IPS-15b (cell line): Measurements from ENCODE around the gene ULK4.
"Not testable (repeated sequence)": the region's sequence is repeated elsewhere in the genome, so short reads cannot be mapped to it uniquely, and the experiment has no call there.

ENCODE experiments used
- H3K27me3 ChIP-seq: one replicate; pipeline ENCODE4 v1.6.1; 2013; ENCODE audit warnings: low read length; ENCODE audit not compliant: control insufficient read depth, insufficient read depth
- H3K36me3 ChIP-seq: one replicate; pipeline ENCODE4 v1.6.1; 2013; ENCODE audit warnings: low read length; ENCODE audit not compliant: control insufficient read depth, insufficient read depth
- H3K4me1 ChIP-seq: one replicate; pipeline ENCODE4 v1.6.1; 2013; ENCODE audit warnings: mild to moderate bottlenecking, low read length; ENCODE audit not compliant: control insufficient read depth, insufficient read depth
- H3K4me3 ChIP-seq: one replicate; pipeline ENCODE4 v1.5.1; 2013; ENCODE audit warnings: low read depth, low read length
- H3K9ac ChIP-seq: one replicate; pipeline ENCODE4 v1.6.1; 2013; ENCODE audit warnings: low read depth, mild to moderate bottlenecking, low read length
- H3K9me3 ChIP-seq: one replicate; pipeline ENCODE4 v1.6.1; 2013; ENCODE audit warnings: mild to moderate bottlenecking, low read length; ENCODE audit not compliant: control insufficient read depth, insufficient read depth

Gene ULK4

DNA sequence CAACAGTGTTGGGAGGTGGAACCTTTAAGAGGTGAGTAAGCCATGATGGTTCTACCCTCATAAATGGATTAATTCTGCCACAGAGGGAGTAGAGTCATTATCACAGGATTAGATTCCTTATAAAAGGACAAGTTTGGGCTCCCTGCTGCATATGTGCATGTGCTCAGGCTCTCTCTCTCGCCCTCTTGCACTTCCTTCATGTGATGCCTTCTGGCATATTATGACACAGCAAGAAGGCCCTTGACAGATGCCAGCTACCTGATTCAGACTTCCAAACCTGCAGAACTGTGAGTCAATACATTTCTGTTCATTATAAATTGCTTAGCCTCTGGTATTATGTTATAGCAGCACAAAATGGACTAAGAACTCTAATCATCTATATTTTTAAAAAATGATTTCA lies 557.3 kb downstream of the ULK4 start:
- Histone ChIP-seq H3K9me3 (no peaks in the 10 kb centered on the region), H3K4me1 (no peaks in the 10 kb centered on the region), H3K9ac (no peak overlapping the region), H3K27me3 (no peaks in the 10 kb centered on the region), H3K36me3 (no peaks in the 10 kb centered on the region), H3K4me3 (no peak overlapping the region)

DNA sequence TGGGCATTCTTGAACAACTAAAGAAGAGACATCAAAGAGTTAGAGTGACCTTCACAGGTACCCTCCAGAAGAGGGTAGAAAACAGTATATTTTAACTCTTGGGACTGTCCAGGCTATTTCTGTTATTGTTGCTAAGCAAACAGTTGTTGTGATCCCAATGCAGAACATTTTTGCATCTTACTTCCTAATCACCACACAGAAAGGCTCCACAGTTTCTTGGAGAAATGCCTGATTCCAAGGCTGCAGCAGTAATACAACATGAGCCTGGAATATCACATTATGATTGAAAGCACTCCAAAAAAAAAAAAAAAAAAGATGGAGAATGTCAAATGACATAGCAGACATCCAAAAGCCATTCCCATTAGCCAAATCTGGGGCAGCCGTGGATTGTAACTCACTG lies 567.0 kb downstream of the ULK4 start:
- no peaks in the 10 kb centered on the region for H3K27me3 ChIP-seq

DNA sequence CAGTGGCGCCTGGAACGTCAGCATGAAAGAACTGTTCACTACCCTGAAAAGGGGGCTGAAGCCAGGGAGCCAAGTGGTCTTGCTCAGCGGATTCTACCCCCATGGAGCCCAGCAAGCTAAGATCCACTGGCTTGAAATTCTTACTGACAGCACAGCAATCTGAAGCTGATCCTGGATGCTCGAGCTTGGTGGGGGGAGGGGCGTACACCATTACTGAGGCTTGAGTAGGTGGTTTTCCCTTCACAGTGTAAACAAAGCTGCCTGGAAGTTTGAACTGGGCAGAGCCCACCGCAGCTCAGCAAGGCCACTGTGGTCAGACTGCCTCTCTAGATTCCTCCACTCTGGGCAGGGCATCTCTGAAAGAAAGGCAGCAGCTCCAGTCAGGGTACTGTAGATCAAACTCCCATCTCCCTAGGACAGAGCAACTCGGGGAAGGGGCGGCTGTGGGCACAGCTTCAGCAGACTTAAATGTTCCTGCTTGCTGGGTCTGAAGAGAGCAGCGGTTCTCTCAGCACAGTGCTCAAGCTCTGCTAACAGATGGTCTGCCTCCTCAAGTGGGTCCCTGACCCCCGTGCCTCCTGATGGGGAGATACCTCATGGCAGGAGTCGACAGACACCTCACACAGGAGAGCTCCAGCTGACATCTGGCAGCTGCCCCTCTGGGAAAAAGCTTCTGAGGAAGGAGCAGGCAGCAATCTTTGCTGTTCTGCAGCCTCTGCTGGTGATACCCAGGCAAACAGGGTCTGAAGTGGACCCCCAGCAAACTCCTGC lies 591.0 kb downstream of the ULK4 start:
- H3K36me3 ChIP-seq, H3K9me3 ChIP-seq, H3K4me3 ChIP-seq, H3K27me3 ChIP-seq, H3K9ac ChIP-seq: not testable (repeated sequence)
- H3K4me1 ChIP-seq: peaks cover 15% of the 10 kb centered on the region

More for the DNA sequence above, 567.0 kb downstream of the ULK4 start:
- no peaks in the 10 kb centered on the region for H3K36me3 ChIP-seq
- no peaks in the 10 kb centered on the region for H3K4me1 ChIP-seq
- no peak overlapping the region for H3K9ac ChIP-seq
- H3K9me3 ChIP-seq: no peaks in the 10 kb centered on the region
- H3K4me3 ChIP-seq: no peak overlapping the region

DNA sequence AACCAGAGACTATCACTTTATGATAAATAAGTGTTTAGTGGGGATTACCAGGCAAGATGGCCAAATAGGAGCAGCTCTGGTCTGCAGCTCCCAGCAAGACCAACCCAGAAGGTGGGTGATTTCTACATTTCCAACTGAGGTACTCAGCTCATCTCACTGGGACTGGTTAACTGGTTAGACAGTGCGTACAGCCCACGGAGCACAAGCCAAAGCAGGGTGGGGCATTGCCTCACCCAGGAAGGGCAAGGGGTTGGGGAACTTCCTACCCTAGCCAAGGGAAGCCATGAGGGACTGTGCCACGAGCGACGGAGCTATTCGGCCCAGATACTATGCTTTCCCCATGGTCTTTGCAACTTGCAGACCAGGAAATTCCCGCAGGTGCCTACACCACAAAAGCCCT lies 591.6 kb downstream of the ULK4 start:
- H3K9me3 ChIP-seq: no peaks in the 10 kb centered on the region
- H3K4me3 ChIP-seq: no peak overlapping the region
- no peaks in the 10 kb centered on the region for H3K36me3 ChIP-seq
- H3K9ac ChIP-seq: no peak overlapping the region
- no peaks in the 10 kb centered on the region for H3K27me3 ChIP-seq
- peaks cover 22% of the 10 kb centered on the region for H3K4me1 ChIP-seq

DNA sequence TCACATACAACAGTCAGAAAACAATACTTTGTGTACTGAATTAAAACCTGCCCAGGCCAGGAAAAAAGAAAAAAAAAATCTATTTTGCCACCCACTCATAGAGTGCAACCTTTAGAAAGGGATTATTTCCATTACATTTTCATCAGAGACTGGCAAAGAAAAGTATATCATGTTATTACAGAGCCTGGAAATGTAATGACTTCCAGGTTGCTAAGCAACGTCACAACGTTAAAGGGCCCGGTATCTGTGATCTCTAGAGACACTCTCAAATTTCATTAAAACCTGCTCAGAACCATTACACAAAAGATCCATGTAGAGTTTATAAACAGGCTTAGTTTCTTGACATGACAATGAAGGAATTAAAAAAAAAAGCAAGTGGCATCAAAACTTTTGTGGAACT lies 592.1 kb downstream of the ULK4 start:
- Histone ChIP-seq H3K36me3 (no peaks in the 10 kb centered on the region), H3K9ac (no peak overlapping the region), H3K4me1 (peaks cover 24% of the 10 kb centered on the region), H3K9me3 (no peaks in the 10 kb centered on the region), H3K27me3 (no peaks in the 10 kb centered on the region), H3K4me3 (no peak overlapping the region)

DNA sequence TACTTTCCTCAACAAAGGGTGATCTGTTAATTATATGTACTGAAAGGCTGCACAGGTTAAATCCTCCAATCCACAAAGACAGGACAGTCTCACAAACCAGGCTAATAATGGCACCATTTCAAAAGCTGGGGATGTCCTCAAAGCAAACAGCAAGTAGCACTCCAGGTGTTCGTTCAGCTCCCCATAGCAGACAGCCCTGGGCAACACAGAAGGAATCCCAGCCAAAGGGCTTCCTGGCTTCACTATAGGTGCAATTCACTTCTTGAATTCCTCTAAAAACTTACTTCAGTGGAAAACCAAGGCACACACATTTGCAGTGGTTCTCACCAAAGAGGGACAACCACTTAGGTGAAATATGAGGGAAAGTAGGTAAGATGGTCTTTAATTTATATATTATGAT lies 595.9 kb downstream of the ULK4 start:
- Histone ChIP-seq H3K27me3 (no peaks in the 10 kb centered on the region), H3K36me3 (no peaks in the 10 kb centered on the region), H3K9me3 (no peaks in the 10 kb centered on the region), H3K4me3 (no peak overlapping the region), H3K9ac (no peak overlapping the region), H3K4me1 (peaks cover 40% of the 10 kb centered on the region)

DNA sequence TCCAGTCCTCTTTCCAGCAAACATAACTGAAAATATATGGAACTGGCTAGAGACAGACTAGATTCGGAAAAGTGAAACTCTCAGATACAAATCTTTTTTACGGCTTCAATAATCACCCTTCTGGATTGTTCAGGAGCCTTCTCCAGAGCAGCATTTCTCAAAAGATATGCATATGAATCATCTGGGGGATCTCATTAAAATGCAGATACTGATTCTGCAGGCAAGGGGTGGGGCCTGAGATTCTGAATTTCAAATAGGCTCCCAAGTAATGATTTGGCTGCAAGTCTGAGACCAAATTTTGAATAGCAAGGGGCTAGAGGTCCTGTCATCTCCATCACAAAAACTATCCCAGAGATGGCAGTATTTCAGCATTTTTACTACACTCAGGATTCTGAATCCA lies 597.2 kb downstream of the ULK4 start:
- Histone ChIP-seq H3K4me3 (no peak overlapping the region), H3K9ac (no peak overlapping the region), H3K9me3 (no peaks in the 10 kb centered on the region), H3K27me3 (no peaks in the 10 kb centered on the region), H3K36me3 (no peaks in the 10 kb centered on the region), H3K4me1 (peaks cover 33% of the 10 kb centered on the region)

DNA sequence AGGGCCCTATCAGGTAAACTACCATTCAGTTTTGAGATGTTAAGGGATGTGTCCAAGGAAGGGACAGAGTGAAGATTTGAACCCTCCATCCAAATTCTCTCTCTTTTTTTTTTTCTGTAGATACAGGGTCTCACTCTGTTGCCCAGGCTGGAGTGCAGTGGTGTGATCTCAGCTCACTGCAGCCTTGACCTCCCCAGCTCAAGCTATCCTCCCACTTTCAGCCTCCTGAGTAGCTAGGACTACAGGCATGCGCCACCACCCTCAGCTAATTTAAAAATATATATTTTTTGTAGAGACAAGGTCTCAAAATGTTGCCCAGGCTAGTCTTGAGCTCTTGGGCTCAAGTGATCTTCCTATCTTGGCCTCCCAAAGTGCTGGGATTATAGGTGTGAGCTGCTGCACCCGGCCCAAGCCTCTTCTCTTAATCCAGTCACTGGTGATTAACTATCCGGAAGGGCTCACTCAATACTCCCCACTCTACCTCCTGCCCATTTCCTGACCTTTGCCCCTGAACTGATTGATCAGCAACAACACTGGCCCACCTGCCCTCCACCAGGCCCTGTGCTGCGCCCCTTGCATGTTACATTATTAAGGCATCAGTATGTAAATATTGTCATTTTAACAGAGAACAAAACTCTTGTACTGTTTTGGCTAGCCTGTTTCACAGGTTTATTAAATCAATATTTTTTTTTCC lies 597.9 kb downstream of the ULK4 start:
- Histone ChIP-seq H3K9me3 (no peaks in the 10 kb centered on the region), H3K4me3 (no peak overlapping the region), H3K27me3 (no peaks in the 10 kb centered on the region), H3K36me3 (no peaks in the 10 kb centered on the region), H3K4me1 (peaks cover 33% of the 10 kb centered on the region), H3K9ac (no peak overlapping the region)

DNA sequence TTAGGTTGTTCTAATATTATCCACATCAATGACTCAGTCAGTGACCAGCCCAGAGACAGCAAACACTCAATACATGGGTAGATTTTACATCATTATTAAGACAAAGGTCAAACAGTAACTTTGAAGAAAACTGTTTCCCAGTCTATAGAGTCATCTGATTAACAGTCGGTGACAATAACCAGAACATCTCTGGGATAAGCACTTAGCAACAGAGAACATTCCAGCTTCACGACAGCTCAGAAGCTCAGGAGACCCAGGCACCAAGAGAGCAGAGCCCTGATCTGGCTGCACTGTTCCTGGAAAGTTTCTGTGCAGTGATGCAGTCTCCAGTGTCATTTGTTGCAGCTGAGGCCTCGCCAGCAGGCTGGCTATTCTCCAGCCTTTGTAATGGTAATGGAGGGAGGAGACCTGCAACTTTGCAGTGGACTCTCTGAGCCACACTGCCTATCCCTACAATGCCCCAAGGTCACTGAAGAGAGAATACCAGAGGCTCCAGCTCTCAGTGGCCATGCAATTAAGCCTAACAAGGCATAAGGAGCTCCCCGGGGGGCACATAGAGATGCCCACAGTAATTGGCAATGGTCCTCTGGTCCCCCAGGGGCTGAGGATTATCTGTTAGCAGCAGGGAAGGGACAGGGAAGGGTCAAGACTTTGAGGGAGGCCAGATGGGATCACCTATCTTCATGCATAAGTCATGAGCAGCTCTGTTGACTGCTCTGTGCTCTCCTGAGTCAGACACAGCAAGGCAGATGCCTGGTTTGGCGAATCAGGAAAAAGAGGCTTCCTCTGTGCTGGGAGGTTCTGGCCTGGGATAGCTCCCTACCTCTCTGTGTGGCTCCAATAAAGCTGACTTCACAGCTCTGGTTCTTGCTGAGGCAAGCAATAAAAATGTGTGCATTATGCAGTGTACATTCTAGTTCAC lies 599.0 kb downstream of the ULK4 start:
- H3K4me3 ChIP-seq: no peak overlapping the region
- H3K27me3 ChIP-seq: no peaks in the 10 kb centered on the region
- H3K9ac ChIP-seq: no peak overlapping the region
- no peaks in the 10 kb centered on the region for H3K36me3 ChIP-seq
- H3K9me3 ChIP-seq: no peaks in the 10 kb centered on the region
- H3K4me1 ChIP-seq: peaks cover 33% of the 10 kb centered on the region

DNA sequence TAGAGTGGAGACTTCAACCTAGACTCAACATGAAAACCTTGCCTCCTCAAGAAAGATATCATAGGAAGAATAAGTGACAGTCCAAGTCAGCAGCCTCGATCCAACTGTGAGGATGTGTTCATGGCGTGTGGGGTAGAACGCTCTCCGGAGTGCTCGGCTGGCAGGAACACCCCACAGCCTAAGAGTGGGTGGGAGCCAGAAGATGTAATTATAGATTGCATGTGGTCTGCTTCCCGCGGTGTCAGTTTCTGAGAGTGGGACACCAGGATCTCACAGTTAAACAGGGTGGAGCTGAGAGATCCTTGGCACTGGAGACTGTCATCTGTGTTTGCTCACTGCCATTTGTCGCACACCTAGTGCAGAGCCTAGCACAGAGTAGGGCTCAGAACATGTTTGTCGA lies 604.6 kb downstream of the ULK4 start:
- Histone ChIP-seq H3K27me3 (no peaks in the 10 kb centered on the region), H3K9me3 (no peaks in the 10 kb centered on the region), H3K36me3 (no peaks in the 10 kb centered on the region), H3K4me3 (no peak overlapping the region), H3K4me1 (peaks cover 2% of the 10 kb centered on the region), H3K9ac (no peak overlapping the region)

DNA sequence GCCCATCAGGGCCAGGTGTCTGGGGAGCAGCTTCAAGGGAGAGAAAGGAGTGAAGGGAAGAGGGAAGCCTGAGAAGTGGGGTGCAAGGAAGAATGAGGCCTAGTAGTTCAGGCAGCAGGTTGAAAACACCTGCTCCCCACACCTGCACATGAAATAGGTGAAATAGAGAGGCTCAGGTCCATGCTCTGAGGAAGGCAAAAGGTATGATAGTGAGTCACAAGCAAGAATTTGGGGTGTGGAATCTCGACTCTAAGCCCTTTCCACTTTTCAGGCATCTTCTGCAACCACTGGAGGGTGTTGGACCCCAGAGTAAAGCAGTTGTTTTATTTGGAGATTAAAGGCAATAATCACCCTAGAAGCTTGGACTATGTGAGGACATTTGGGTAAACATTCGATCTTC lies 605.1 kb downstream of the ULK4 start:
- no peaks in the 10 kb centered on the region for H3K27me3 ChIP-seq
- no peaks in the 10 kb centered on the region for H3K9me3 ChIP-seq
- H3K4me3 ChIP-seq: no peak overlapping the region
- H3K4me1 ChIP-seq: no peaks in the 10 kb centered on the region
- no peaks in the 10 kb centered on the region for H3K36me3 ChIP-seq
- no peak overlapping the region for H3K9ac ChIP-seq
